Measurements from ENCODE around the gene GPR137. TPM values are rescaled to one million over a fixed set of nuclear protein-coding genes. Genes with fewer than 3 reads are reported as not detected.
A peak's percentile ranks its signal among the peaks of the same experiment; 100 is the strongest.
"Not testable (repeated sequence)": the region's sequence is repeated elsewhere in the genome, so short reads cannot be mapped to it uniquely, and the experiment has no call there.

The GPR137 gene
- total RNA-seq, 2 experiments from 2014 or later: 18.3 to 52.3 TPM

GRCh38 chr11:64314805-64315561 is 29.3 kb downstream of the GPR137 start:
- no peak overlapping the region for H2AFZ ChIP-seq (ENCODE audit: low read length)
- no peak overlapping the region for H3K27ac ChIP-seq (ENCODE audit: low read depth, low read length, poor library complexity, severe bottlenecking)
- TF ChIP-seq, protein P1, sequence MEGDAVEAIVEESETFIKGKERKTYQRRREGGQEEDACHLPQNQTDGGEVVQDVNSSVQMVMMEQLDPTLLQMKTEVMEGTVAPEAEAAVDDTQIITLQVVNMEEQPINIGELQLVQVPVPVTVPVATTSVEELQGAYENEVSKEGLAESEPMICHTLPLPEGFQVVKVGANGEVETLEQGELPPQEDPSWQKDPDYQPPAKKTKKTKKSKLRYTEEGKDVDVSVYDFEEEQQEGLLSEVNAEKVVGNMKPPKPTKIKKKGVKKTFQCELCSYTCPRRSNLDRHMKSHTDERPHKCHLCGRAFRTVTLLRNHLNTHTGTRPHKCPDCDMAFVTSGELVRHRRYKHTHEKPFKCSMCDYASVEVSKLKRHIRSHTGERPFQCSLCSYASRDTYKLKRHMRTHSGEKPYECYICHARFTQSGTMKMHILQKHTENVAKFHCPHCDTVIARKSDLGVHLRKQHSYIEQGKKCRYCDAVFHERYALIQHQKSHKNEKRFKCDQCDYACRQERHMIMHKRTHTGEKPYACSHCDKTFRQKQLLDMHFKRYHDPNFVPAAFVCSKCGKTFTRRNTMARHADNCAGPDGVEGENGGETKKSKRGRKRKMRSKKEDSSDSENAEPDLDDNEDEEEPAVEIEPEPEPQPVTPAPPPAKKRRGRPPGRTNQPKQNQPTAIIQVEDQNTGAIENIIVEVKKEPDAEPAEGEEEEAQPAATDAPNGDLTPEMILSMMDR (conservative IDR thresholded peaks at IDR 0.05; ENCODE audit: low read length): 0 out of 2 replicates have a peak, but pooled peaks have one; percentile 22
- no peak for TF ChIP-seq EZH2phosphoT487 (IDR thresholded peaks at IDR 0.05; ENCODE audit: borderline replicate concordance, low read depth, low read length)
- ChIA-PET POLR2A (no interaction called here), CTCF (ENCODE audit: unreplicated experiment) (no interaction called here)
- H3K9me3 ChIP-seq (ENCODE audit: low read length): no peaks in the 10 kb centered on the region
- no peak overlapping the region for H3K4me3 ChIP-seq (ENCODE audit: low read depth, low read length, poor library complexity, severe bottlenecking)
- no TSS peak for BruUV-seq (replicated peaks)
- peaks cover 29% of the 10 kb centered on the region for H3K4me1 ChIP-seq (ENCODE audit: insufficient read depth, low read length, poor library complexity, severe bottlenecking)
- peak overlapping the region; percentile 77; the same call in 1 of the 2 replicates for H3K4me2 ChIP-seq (ENCODE audit: low read length)
- peaks cover 17% of the 10 kb centered on the region; the same call in 1 of the 2 replicates for H3K79me2 ChIP-seq (ENCODE audit: insufficient read depth, low read depth, low read length)
- H4K20me1 ChIP-seq (ENCODE audit: insufficient read depth, low read length): no peaks in the 10 kb centered on the region
- intact Hi-C loops (cut with micrococcal nuclease; ENCODE audit: unreplicated experiment): no loop called here
- H3K9me2 ChIP-seq (ENCODE audit: insufficient read depth, low read length): no peaks in the 10 kb centered on the region
- DNase-seq (ENCODE audit: low spot score): no peak
- H3K36me3 ChIP-seq (ENCODE audit: insufficient read depth, low read length): peaks cover 67% of the 10 kb centered on the region

GRCh38 chr11:64315667-64316526 is 30.2 kb downstream of the GPR137 start:
- H3K9me3 ChIP-seq (ENCODE audit: low read length); DNase-seq (ENCODE audit: low spot score); H3K9me2 ChIP-seq (ENCODE audit: insufficient read depth, low read length); H2AFZ ChIP-seq (ENCODE audit: low read length); H4K20me1 ChIP-seq (ENCODE audit: insufficient read depth, low read length); intact Hi-C loops (cut with micrococcal nuclease; ENCODE audit: unreplicated experiment): not testable (repeated sequence)
- Histone ChIP-seq H3K36me3 (ENCODE audit: insufficient read depth, low read length) (peaks cover 72% of the 10 kb centered on the region), H3K27ac (ENCODE audit: low read depth, low read length, poor library complexity, severe bottlenecking) (peak overlapping the region; percentile 88), H3K79me2 (ENCODE audit: insufficient read depth, low read depth, low read length) (peaks cover 17% of the 10 kb centered on the region; the same call in 1 of the 2 replicates), H3K4me1 (ENCODE audit: insufficient read depth, low read length, poor library complexity, severe bottlenecking) (peaks cover 29% of the 10 kb centered on the region), H3K4me2 (ENCODE audit: low read length) (peak overlapping the region; percentile 77), H3K4me3 (ENCODE audit: low read depth, low read length, poor library complexity, severe bottlenecking) (peak overlapping the region; percentile 83)
- BruUV-seq (replicated peaks): TSS peak; percentile 45
- ChIA-PET CTCF (ENCODE audit: unreplicated experiment) (interaction anchor here (0.6 kb wide), 1 partner anchor 11 kb away, joined by 3 read pairs; no protein-coding TSS in a partner anchor), POLR2A (interaction anchor here (0.6 to 2.3 kb wide), 2 partner anchors 25 to 39 kb away, joined by 3 to 22 read pairs; partner anchors contain the start of gene CCDC88B)

DNA sequence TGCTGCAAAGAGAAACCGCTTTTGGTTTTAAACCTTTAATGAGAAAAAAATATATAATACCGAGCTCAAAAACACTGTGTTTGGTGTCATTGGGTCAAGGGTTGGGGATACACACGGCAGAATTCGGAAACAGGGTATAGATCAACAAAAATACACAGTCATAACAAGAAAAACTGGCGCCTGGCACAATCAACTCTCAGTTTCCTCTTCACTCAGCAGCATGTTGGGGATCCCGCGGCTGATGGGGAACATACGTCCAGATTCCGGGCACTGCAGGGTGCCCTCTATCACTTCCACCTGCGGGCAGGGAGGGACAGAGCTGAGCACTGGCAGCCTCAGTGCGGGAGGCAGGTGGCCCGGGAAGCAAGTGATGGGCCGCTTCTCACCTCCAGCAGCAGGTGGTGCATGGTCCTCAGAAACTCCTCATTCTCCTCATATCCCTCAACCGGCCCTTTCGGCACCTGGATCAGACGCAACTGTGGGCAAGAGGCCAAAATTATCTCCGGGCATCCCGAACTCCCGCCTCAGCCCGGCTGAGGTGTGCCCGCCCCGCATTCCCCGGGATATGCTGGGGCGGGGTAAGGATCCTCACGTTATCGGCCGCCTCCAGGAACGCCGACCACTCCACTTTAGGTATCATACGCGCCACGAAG is 31.1 kb downstream of the GPR137 start:
- peaks cover 76% of the 10 kb centered on the region for H3K36me3 ChIP-seq (ENCODE audit: insufficient read depth, low read length)
- H3K9me3 ChIP-seq (ENCODE audit: low read length): no peaks in the 10 kb centered on the region
- no peaks in the 10 kb centered on the region for H3K9me2 ChIP-seq (ENCODE audit: insufficient read depth, low read length)
- TF ChIP-seq, protein P1 (conservative IDR thresholded peaks at IDR 0.05; ENCODE audit: low read length): peak; percentile 60
- no peak for TF ChIP-seq EZH2phosphoT487 (IDR thresholded peaks at IDR 0.05; ENCODE audit: borderline replicate concordance, low read depth, low read length)
- intact Hi-C loops (cut with micrococcal nuclease; ENCODE audit: unreplicated experiment): loop anchor here (1.0 kb wide), 3 partner anchors 11 to 39 kb away; partner anchors contain the start of gene ESRRA
- peak overlapping the region; percentile 88 for H3K27ac ChIP-seq (ENCODE audit: low read depth, low read length, poor library complexity, severe bottlenecking)
- peaks cover 29% of the 10 kb centered on the region for H3K4me1 ChIP-seq (ENCODE audit: insufficient read depth, low read length, poor library complexity, severe bottlenecking)
- CTCF ChIA-PET (ENCODE audit: unreplicated experiment): interaction anchor here (0.7 to 2.1 kb wide), 10 partner anchors 9 to 132 kb away, joined by 3 to 33 read pairs (median 4); partner anchors contain the start of gene FERMT3
- POLR2A ChIA-PET: interaction anchor here (0.6 to 2.3 kb wide), 17 partner anchors 9 to 250 kb away, joined by 3 to 22 read pairs (median 5); partner anchors contain the start of genes BAD, CCDC88B, ESRRA and FKBP2
- no peak overlapping the region for H2AFZ ChIP-seq (ENCODE audit: low read length)
- H3K4me2 ChIP-seq (ENCODE audit: low read length): peak overlapping the region; percentile 77
- DNase-seq (ENCODE audit: low spot score): peak; percentile 59
- peaks cover 17% of the 10 kb centered on the region; the same call in 1 of the 2 replicates for H3K79me2 ChIP-seq (ENCODE audit: insufficient read depth, low read depth, low read length)
- no peaks in the 10 kb centered on the region for H4K20me1 ChIP-seq (ENCODE audit: insufficient read depth, low read length)
- peak overlapping the region; percentile 83 for H3K4me3 ChIP-seq (ENCODE audit: low read depth, low read length, poor library complexity, severe bottlenecking)
- BruUV-seq (replicated peaks): TSS peak; percentile 100

Measured in OCI-LY7 (cell line).